Fibroblast of lung (primary cell): ENCODE data around the gene PPP1R13B.

Experiments used
- CTCF ChIP-seq, 2 donors: IDR thresholded peaks in 1 of 2; conservative IDR thresholded peaks in 1 of 2; 1 replicate in 1 of 2; 2 replicates in 1 of 2; pipeline ENCODE4 v1.5.1; 2011 to 2012; ENCODE audit warnings: low read length in 2 of 2, control low read depth in 1 of 2, inconsistent platforms in 1 of 2, low read depth in 1 of 2, mild to moderate bottlenecking in 1 of 2
- EZH2 ChIP-seq: IDR thresholded peaks from 2 replicates; pipeline ENCODE4 v1.5.1; 2012; ENCODE audit warnings: low read length, control low read depth, mild to moderate bottlenecking; ENCODE audit errors: missing control alignments

GRCh38 chr14:103854822-103855733, 7.7 kb upstream of the PPP1R13B start:
- TF ChIP-seq CTCF (conservative IDR thresholded peaks at IDR 0.05 in 1 of 2, IDR thresholded peaks at IDR 0.05 in 1 of 2; ENCODE audit: low read depth in 1 of 2, low read length in 2 of 2), result no peak
- no peak for TF ChIP-seq EZH2
